CD4-positive, alpha-beta T cell treated with Interleukin-10 for 1 hour (primary cell): ENCODE data around the gene CCNYL1.
"Not testable (repeated sequence)": the region's sequence is repeated elsewhere in the genome, so short reads cannot be mapped to it uniquely, and the experiment has no call there.

Source experiments
- DNase-seq: peaks from one replicate; pipeline ENCODE4 v3.0.0-alpha.2; 2020

The CCNYL1 gene

DNA sequence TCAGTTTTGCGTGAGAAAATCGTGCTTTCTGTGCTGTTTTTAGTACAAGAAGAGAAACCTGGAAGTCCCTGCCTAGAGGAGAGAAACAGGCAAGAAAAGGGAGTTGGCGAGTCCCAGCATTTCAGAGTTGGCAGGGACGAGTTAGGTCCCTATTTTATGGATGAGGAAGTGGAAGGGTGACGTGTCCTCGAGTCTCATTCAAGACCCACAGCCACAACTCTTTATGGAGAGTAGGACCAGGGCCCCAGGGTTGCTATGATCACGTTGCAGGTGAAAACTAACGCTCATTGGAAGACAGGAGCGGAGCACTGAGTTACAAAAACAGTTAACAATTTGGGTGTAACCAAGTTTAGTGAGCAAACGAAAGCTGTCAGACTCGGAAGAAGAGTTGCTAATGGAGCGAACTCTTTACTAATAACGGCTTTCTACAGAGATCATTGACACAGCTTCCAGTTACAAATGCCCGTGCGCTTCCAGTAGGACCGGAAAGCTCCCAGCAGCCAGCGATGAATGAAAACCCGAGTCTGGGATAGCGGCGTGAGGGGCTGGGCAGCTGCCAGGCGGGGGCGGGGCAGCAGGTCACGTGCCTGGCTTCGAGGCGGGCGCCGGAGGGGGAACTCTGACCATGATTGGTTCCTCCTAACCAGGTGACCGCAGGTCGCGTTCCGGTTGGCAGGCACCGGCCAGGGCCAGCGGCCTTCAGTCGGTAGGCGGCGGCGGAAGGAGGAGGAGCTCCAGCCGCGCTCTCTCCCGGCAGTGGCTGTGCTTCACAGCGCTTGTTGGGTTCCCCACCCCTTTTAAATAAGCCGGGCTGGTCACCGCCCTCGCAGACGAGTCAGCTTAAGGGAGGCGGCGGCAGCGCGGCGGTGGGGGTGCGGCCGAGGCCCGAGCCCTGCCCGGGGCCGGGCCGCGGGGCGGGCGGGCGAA, at the start of gene CCNYL1:
Gene CCNYL1, plus strand, starts transcription at position 827 of the 927 bp plus-strand sequence. CDS start 257 bp downstream, outside the sequence.
- peak; percentile 99 for DNase-seq

- peak; percentile 19 for DNase-seq
Observed at GRCh38 chr2:207662203-207662602, 49.2 kb upstream of the CCNYL1 start.

DNA sequence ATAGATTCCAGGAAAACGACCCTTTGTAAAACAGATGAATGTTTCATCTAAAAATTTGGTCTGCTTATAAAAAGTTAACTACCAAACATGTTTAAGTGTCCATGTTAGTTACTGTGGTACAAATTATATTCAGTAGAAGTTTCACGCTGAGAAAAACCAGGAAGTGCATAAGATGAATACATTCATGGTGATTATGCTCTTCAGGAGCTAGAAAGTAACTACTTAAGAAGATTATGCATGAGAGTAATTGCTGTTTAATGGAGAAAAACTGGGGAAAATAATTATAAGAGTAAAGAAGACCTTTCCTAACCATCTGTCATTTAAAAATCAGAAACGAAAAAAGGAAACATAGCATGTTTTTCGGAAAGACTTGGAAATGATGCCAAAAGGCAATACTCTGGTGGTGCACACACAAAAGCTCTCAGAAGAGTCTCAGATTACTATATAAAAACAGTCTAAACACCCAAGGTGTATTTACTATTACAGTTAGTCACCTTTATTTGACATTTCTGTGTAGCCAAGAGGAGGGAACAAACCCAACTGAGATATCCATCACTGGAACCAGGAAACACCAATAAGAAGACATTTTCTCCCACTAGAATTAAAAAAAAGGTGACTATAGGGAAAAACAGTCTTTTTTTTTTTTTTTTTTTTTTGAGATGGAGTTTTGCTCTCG, 47.4 kb upstream of the CCNYL1 start:
- DNase-seq = no peak

- no peak for DNase-seq
Observed at GRCh38 chr2:207670887-207671286, 40.6 kb upstream of the CCNYL1 start.

DNA sequence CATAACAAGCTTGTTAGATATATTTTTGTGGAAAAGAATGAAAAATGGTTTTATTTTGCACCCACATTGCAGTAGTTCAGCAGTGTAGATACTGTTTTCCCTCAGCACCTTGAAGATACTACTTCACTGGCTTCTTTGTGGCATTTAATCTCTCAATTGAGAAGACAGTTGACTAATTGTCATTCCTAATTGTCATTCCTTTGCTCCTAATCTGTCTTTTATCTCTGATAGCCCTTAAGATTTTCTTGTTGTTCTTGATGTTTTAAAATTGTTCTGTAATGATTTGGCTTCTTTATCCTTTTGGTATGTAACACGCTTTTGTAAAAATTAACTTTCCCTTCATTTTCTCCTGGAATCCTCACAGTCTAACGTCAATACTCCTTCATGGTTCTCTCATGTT, 38.0 kb upstream of the CCNYL1 start:
- no peak for DNase-seq

DNA sequence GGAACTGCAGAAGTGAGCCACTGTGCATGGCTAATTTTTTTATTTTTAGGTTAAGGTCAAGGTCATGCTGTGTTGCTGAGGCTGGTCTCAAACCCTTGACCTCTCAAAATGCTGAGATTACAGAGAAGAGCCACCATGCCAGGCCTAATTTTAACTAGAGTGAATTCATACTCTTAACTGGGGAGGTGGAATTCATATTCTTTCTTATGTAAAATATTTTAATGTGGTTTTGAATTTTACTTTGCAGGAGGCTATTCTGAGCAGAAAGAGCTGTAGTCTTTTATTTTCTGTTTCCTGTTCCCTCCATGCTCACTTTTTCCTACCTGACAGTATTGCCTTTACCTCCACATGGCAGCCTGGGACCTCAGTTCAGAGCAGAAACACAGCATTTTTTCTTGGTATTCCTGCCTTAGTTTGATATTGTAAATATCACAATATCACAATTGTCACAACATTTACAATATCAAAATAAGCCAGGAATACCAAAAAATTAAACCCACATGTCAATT, 37.1 kb upstream of the CCNYL1 start:
- no peak for DNase-seq

DNA sequence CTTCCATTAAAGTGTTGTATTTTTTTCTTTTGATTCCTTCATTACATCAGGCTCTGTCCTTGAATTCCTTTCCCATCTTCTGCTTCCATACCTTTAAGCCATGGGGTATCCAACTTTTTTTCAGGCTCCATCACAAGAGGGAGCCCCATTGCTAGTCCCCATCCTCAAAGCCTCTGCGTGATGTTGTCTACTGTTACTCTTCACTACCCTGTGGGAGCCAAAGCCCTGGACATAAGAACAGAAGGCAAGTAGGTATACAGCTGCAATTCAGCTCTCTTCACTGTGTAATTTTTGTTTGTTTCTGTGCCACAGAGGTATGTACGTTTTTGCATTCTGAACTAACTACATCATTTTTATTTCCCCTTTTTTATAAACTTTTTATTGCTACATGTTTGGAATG, 36.6 kb upstream of the CCNYL1 start:
- DNase-seq = no peak

DNA sequence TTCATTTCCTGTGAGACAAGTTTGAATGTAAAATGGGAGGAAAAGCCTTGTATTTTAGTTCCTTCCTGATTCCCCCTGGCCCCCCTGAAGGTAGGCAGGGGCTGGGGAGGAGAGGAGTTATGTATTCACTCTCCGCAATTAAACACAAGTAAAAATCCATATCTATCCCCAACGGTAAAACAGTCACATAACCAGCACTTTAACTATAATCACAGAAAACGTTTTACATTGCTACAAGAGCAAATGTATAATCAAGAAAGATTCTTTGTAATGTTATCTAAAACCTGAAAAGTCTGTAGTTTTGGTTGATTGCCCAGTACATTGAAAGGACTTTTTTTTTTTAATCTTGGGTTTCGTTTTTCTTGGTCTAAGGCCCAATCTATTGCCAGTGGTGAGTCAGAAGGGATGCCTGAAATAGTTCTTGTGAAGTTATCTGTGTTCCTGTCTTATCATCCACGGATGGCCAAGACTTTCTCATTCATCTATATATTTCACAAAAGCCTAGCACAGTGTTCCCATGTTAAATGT, 34.5 kb upstream of the CCNYL1 start:
- DNase-seq = no peak

GRCh38 chr2:207681431-207681830, 30.0 kb upstream of the CCNYL1 start:
- DNase-seq = no peak

DNA sequence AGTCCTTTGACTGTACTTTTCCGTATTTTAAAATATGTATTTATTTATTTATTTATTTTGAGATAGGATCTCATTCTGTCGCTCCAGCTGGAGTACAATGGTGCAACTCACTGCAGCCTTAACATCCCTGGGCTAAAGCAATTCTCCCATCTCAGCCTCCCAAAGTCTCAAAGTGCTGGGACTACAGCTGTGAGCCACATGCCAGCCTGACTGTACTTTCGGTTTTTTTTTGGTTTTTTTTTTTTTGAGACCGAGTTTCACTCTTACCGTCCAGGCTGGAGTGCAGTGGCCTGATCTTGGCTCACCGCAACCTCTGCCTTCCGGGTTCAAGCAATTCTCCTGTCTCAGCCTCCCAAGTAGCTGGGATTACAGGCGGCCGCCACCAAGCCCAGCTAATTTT, 28.9 kb upstream of the CCNYL1 start:
- DNase-seq = no peak

DNA sequence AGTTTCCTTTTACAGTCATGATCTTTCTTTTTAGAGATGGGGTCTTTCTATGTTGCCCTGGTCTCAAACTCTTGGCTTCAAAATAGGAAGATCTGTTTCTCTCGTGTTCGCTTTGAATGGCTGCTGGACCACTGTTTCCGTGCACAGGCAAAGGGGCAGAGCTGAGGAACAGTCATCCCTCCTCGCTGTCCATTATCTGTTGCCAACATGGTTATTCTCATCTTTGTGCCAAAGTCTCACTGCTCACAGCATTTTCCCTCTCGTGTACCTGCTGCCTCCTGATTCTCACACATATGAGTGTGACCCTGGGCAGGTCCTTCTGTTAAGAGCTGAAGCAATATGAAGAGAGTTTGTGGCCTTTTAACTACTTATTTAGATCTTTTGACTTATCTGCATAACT, 28.0 kb upstream of the CCNYL1 start:
- no peak for DNase-seq

DNA sequence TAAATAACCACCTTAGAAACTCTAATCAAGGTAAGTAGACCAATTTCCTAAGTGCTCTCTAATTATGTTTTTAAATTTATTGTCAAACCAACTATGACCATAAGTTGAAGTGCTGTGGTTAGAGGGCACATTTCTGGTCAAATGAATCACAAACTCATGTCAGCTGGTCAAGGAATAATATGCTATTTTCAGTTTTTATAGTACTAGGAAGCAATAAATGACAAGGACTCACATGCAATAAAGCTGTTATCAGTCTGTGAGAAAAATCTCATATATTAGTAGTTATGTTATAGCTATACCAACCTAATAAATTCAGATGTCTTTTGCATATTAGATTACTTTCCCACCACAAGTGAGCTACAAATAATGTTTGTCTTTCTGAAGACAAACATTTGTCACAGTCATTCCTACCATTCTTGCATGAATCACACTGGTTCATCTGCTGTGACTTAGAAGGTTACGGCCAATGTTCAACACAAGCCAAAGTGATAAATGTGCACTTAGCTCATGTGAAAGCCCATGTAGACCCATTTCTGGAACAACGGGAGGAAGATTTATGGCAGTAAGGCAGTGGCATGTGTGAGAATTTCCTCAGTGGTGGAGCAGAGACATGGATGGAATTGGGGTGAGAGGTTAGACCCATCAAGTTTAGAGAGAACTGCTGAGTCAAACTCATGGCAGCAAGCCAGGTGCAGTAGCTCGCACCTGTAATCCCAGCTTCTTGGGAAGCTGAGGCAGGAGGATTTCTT, 27.4 kb upstream of the CCNYL1 start:
- DNase-seq = no peak

DNA sequence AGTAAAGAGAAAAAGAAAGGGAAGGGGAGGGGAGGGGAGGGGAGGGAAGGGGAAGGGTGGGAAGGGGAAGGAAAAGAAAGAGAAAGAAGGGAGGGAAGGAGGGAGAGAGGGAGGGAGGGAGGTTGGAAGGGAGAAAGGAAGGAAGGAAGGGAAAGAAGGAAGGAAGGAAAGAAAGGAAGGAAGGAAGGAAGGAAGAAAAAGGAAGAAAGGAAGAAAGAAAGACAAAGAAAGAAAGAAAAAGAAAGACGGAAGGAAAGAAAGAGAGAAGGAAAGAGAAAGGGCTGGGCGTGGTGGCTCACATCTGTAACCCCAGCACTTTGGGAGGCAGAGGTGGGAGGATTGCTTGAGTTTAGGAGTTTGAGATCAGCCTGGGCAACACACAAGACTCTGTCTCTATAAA, 24.6 kb upstream of the CCNYL1 start:
- DNase-seq = no peak

- DNase-seq = no peak
Observed at GRCh38 chr2:207688597-207688996, 22.8 kb upstream of the CCNYL1 start.

DNA sequence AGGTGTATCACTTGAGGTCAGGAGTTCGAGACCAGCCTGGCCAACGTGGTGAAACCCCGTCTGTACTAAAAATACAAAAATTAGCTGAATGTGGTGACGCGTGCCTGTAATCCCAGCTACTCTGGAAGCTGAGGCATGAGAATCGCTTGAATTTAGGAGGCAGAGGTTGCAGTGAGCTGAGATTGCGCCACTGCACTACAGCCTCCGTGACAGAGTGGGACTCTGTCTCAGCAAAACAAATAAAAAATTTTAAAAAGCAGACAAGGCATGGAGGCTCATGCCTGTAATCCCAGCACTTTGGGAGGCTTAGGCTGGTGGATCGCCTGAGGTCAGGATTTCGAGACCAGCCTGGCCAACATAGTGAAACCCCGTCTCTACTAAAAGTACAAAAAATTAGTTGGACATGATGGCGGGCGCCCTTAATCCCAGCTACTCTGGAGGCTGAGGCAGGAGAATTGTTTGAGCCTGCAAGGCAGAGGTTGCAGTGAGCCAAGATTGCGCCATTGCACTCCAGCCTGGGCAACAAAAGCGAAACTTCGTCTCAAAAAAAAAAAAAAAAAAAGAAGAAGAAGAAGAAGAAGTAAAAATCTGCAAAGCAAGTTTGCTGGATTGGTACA, 20.5 kb upstream of the CCNYL1 start:
- DNase-seq = not testable (repeated sequence)

GRCh38 chr2:207692206-207693065, 19.0 kb upstream of the CCNYL1 start:
- peak; percentile 63 for DNase-seq

- DNase-seq = no peak
Observed at GRCh38 chr2:207693641-207694249, 17.7 kb upstream of the CCNYL1 start.

- DNase-seq = no peak
Observed at GRCh38 chr2:207694811-207695281, 16.6 kb upstream of the CCNYL1 start.

DNA sequence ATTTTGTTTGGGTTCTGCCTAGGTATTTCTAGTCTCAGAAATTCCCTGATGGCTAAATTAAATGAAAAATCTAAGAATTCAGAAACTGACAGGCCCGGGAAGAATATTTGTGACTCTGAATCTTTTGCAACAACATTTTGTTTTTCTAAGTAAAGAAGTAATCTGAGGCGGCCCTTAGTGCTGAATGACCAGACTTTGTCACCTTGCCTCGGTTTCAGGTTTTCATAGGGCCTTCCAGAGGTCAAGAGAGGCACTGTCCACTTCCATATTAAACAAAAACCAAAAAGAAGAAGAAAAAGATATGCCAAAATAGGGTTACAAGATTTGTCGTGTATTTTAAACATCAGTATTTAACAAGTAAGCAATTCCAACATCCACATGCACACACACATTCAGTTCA, 16.1 kb upstream of the CCNYL1 start:
- DNase-seq = no peak

DNA sequence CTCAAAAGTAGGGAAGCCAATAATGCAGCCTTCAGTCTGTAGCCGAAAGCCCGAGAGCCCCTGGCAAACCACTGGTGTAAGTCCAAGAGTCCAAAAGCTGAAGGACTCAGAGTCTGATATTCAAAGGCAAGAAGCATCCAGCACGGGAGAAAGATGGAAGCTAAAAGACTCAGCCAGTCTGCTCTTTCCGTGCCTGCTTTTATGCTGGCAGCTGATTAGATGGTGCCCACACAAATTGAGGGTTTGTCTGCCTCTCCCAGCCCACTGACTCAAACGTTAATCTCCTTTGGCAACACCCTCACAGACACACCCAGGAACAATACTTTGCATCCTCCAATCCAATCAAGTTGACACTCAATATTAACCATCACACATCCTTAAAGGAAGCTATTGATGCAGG, 14.5 kb upstream of the CCNYL1 start:
- DNase-seq = not testable (repeated sequence)

GRCh38 chr2:207697411-207697810, 14.0 kb upstream of the CCNYL1 start:
- DNase-seq = no peak
